Skeletal muscle tissue (tissue), 4 donors: ENCODE data around the gene TP53RK. TPM values are rescaled to one million over a fixed set of nuclear protein-coding genes. Genes with fewer than 3 reads are reported as not detected.

Experiments
- H3K27ac ChIP-seq: one replicate; pipeline ENCODE4 v1.7.0; 2013; ENCODE audit warnings: mild to moderate bottlenecking, low read depth, low read length, inconsistent platforms
- H3K27me3 ChIP-seq, 3 donors: one replicate each; pipeline ENCODE4 v1.7.0; 2013; ENCODE audit warnings: low read length in 3 of 3; ENCODE audit not compliant: control insufficient read depth in 3 of 3, insufficient read depth in 3 of 3
- H3K36me3 ChIP-seq, 3 donors: one replicate each; pipeline ENCODE4 v1.7.0; 2013; ENCODE audit warnings: low read length in 3 of 3; ENCODE audit not compliant: control insufficient read depth in 3 of 3, insufficient read depth in 3 of 3
- H3K4me1 ChIP-seq, 3 donors: one replicate each; pipeline ENCODE4 v1.7.0; 2013; ENCODE audit warnings: low read length in 3 of 3, mild to moderate bottlenecking in 3 of 3; ENCODE audit not compliant: control insufficient read depth in 3 of 3, insufficient read depth in 3 of 3
- H3K4me3 ChIP-seq, 3 donors: one replicate each; pipeline ENCODE4 v1.7.0; 2013; ENCODE audit warnings: low read length in 3 of 3
- H3K9ac ChIP-seq, 3 donors: one replicate each; pipeline ENCODE4 v1.7.0; 2013; ENCODE audit warnings: low read length in 3 of 3, mild to moderate bottlenecking in 3 of 3, moderate library complexity in 2 of 3, low read depth in 1 of 3
- H3K9me3 ChIP-seq, 3 donors: one replicate each; pipeline ENCODE4 v1.7.0; 2013; ENCODE audit warnings: low read length in 3 of 3; ENCODE audit not compliant: control insufficient read depth in 3 of 3
- total RNA-seq: library from RNA; depleted of rRNA; stranded (reverse); fragments of >200 nt; gene quantifications from one replicate; pipeline ENCODE4 v1.2.3, GENCODE V29; 2014
- donor health status: Osteomylitis.

Gene TP53RK
- total RNA-seq, 1 donor from 2014 or later: 15.7 TPM

GRCh38 chr20:46674253-46675083 lies 14.8 kb downstream of the TP53RK start:
- Histone ChIP-seq H3K36me3 (peaks cover 0 to 3% (median 0%) of the 10 kb centered on the region in 3 donors), H3K4me1 (no peaks in the 10 kb centered on the region), H3K4me3 (no peak overlapping the region), H3K9me3 (peaks cover 0 to 15% (median 6%) of the 10 kb centered on the region in 3 donors), H3K27me3 (no peaks in the 10 kb centered on the region), H3K9ac (no peak overlapping the region), H3K27ac (no peak overlapping the region)

DNA sequence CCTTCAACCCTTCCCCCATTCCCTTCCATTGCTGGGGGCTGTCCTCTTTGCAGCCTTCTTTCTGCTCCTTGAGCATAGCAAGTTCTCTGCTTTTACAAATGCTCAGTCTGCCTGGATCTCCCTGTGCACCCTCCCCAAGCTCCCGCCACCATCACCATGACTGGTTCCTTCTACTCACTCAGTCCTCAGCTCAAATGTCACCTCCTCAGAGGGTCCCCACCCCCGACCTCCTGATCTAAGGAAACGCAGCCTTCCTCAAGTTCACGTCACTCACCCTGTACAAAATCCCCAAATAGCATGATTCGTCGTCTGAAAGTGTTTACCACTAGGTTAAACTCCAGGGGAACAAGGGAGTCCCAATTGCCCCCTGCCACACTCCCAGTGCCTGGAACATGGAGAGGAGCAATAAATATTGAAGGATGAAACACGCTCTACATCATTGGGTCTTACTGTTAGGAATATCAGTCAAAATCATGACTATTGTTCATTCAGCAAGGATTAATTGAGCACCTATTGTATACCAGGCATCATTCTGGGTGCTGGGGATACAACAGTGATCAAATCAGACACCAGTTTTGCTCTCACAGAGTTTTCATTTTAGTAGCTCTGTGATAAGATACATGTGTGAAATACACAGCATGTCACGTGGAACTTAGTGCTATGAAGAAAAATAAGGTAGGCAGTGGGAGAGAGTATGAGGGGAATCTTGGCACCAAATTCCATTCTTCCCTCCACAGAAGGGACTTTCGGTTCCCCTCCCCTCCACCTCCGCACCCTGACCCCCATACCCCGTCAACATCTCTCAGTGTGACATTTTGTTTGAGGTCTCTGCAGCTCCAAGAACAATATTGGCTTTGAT lies 15.6 kb downstream of the TP53RK start:
- Histone ChIP-seq H3K4me1 (no peaks in the 10 kb centered on the region), H3K9me3 (peaks cover 0 to 15% (median 6%) of the 10 kb centered on the region in 3 donors), H3K9ac (no peak overlapping the region), H3K4me3 (no peak overlapping the region), H3K27me3 (no peaks in the 10 kb centered on the region), H3K36me3 (peaks cover 0 to 3% (median 0%) of the 10 kb centered on the region in 3 donors), H3K27ac (no peak overlapping the region)

DNA sequence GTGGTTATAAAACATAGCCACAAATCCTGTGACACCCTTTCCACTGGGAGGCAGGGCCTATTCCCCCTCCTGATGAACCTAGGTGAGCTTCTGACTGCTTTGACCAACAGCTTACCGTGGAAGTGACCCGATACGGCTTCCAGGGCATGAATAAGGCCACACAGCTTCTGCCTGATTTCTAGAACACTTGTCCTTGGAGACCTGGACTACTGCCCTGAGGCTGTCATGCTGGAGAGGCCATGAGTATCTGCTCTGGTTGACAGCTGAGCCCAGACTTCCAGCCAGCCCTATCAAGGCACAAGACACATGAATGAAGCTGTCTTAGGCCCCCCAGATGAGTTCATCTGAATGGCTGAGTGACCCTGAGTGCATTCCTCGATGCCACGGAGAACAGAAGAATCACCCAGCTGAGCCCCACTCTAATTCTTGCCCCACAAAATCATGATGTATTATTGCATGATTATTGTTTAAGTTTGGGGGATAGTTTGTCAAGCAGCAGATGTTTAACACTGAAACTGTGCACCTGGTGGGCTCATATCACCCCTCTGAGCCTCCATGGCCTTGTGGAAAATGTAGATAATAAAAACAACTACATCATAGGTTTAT lies 16.6 kb downstream of the TP53RK start:
- H3K9ac ChIP-seq: no peak overlapping the region
- H3K27me3 ChIP-seq: no peaks in the 10 kb centered on the region
- peaks cover 0 to 15% (median 6%) of the 10 kb centered on the region in 3 donors for H3K9me3 ChIP-seq
- H3K4me1 ChIP-seq: no peaks in the 10 kb centered on the region
- H3K27ac ChIP-seq: no peak overlapping the region
- peaks cover 0 to 3% (median 0%) of the 10 kb centered on the region in 3 donors for H3K36me3 ChIP-seq
- H3K4me3 ChIP-seq: no peak overlapping the region

GRCh38 chr20:46671866-46672542 lies 17.2 kb downstream of the TP53RK start:
- Histone ChIP-seq H3K4me3 (no peak overlapping the region), H3K9me3 (peaks cover 0 to 15% (median 6%) of the 10 kb centered on the region in 3 donors), H3K27me3 (no peaks in the 10 kb centered on the region), H3K4me1 (no peaks in the 10 kb centered on the region), H3K27ac (no peak overlapping the region), H3K36me3 (peaks cover 0 to 3% (median 0%) of the 10 kb centered on the region in 3 donors), H3K9ac (no peak overlapping the region)

GRCh38 chr20:46670585-46671584 lies 18.4 kb downstream of the TP53RK start:
- Histone ChIP-seq H3K27ac (no peak overlapping the region), H3K36me3 (peaks cover 0 to 3% (median 0%) of the 10 kb centered on the region in 3 donors), H3K4me3 (no peak overlapping the region), H3K9me3 (peaks cover 0 to 15% (median 6%) of the 10 kb centered on the region in 3 donors), H3K27me3 (no peaks in the 10 kb centered on the region), H3K9ac (no peak overlapping the region), H3K4me1 (no peaks in the 10 kb centered on the region)

- Histone ChIP-seq H3K4me1 (no peaks in the 10 kb centered on the region), H3K9ac (no peak overlapping the region), H3K36me3 (peaks cover 0 to 3% (median 0%) of the 10 kb centered on the region in 3 donors), H3K9me3 (peaks cover 0 to 15% (median 6%) of the 10 kb centered on the region in 3 donors), H3K27me3 (no peaks in the 10 kb centered on the region), H3K4me3 (no peak overlapping the region), H3K27ac (no peak overlapping the region)
Measured at GRCh38 chr20:46670228-46670584, 19.0 kb downstream of the TP53RK start.

- Histone ChIP-seq H3K36me3 (peaks cover 0 to 3% (median 0%) of the 10 kb centered on the region in 3 donors), H3K27ac (no peak overlapping the region), H3K4me1 (no peaks in the 10 kb centered on the region), H3K9me3 (peaks cover 0 to 10% (median 6%) of the 10 kb centered on the region in 3 donors), H3K27me3 (no peaks in the 10 kb centered on the region), H3K9ac (no peak overlapping the region), H3K4me3 (no peak overlapping the region)
Measured at GRCh38 chr20:46666818-46667515, 22.3 kb downstream of the TP53RK start.

DNA sequence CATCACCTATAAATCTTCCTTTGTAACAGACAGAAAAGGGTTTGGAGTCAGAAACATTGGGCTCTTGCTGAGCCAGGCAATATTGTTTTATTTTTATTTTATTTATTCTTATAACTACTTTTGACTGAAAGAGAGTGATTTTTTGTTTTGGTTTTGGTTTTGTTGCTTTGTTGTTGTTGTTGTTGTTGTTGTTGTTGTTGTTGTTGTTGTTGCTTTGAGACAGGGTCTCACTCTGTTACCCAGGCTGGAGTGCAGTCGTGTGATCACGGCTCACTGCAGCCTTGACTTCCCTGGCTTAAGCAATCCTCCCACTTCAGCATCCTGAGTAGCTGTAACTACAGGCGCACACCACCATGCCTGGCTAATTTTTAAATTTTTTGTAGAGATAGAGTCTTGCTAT lies 22.9 kb downstream of the TP53RK start:
- Histone ChIP-seq H3K36me3 (peaks cover 0 to 3% (median 0%) of the 10 kb centered on the region in 3 donors), H3K9me3 (peaks cover 0 to 8% (median 6%) of the 10 kb centered on the region in 3 donors), H3K27me3 (no peaks in the 10 kb centered on the region), H3K4me3 (no peak overlapping the region), H3K4me1 (no peaks in the 10 kb centered on the region), H3K27ac (no peak overlapping the region), H3K9ac (no peak overlapping the region)
